Cortex of kidney (tissue), 1 donor: Measurements from ENCODE around the gene ADARB2.
"Not testable (repeated sequence)": the region's sequence is repeated elsewhere in the genome, so short reads cannot be mapped to it uniquely, and the experiment has no call there.

Experiments used
- DNase-seq: peaks from one replicate; lab custom pipeline; 2025; lab: John Stamatoyannopoulos, UW

Gene ADARB2

GRCh38 chr10:1352296-1352695, 385.0 kb downstream of the ADARB2 start:
- DNase-seq, result not testable (repeated sequence)

GRCh38 chr10:1348773-1349050, 388.6 kb downstream of the ADARB2 start:
- DNase-seq, result no peak

GRCh38 chr10:1347962-1348772, 389.2 kb downstream of the ADARB2 start:
- DNase-seq, result no peak

- DNase-seq, result no peak
Measured at GRCh38 chr10:1347525-1347924, 389.8 kb downstream of the ADARB2 start.

GRCh38 chr10:1346201-1346600, 391.1 kb downstream of the ADARB2 start:
- DNase-seq, result no peak

- no peak for DNase-seq
Measured at GRCh38 chr10:1345368-1345767, 392.0 kb downstream of the ADARB2 start.

GRCh38 chr10:1344846-1345245, 392.5 kb downstream of the ADARB2 start:
- no peak for DNase-seq

GRCh38 chr10:1344408-1344807, 392.9 kb downstream of the ADARB2 start:
- DNase-seq, result no peak

GRCh38 chr10:1343176-1343575, 394.1 kb downstream of the ADARB2 start:
- no peak for DNase-seq

- not testable (repeated sequence) for DNase-seq
Measured at GRCh38 chr10:1341052-1341451, 396.3 kb downstream of the ADARB2 start.

- DNase-seq, result no peak
Measured at GRCh38 chr10:1339396-1339795, 397.9 kb downstream of the ADARB2 start.

GRCh38 chr10:1335642-1336041, 401.7 kb downstream of the ADARB2 start:
- no peak for DNase-seq

- DNase-seq, result no peak
Measured at GRCh38 chr10:1333981-1334380, 403.3 kb downstream of the ADARB2 start.

- no peak for DNase-seq
Measured at GRCh38 chr10:1331560-1331959, 405.8 kb downstream of the ADARB2 start.

- no peak for DNase-seq
Measured at GRCh38 chr10:1329622-1330021, 407.7 kb downstream of the ADARB2 start.

GRCh38 chr10:1328981-1329614, 408.2 kb downstream of the ADARB2 start:
- DNase-seq, result no peak

GRCh38 chr10:1328161-1328823, 409.0 kb downstream of the ADARB2 start:
- no peak for DNase-seq

GRCh38 chr10:1327759-1328158, 409.6 kb downstream of the ADARB2 start:
- no peak for DNase-seq

- not testable (repeated sequence) for DNase-seq
Measured at GRCh38 chr10:1326514-1326913, 410.8 kb downstream of the ADARB2 start.

- no peak for DNase-seq
Measured at GRCh38 chr10:1324903-1325302, 412.4 kb downstream of the ADARB2 start.

GRCh38 chr10:1323951-1324350, 413.4 kb downstream of the ADARB2 start:
- no peak for DNase-seq

GRCh38 chr10:1320739-1321320, 416.5 kb downstream of the ADARB2 start:
- no peak for DNase-seq

GRCh38 chr10:1316809-1317143, 420.5 kb downstream of the ADARB2 start:
- DNase-seq, result no peak
